Left cardiac atrium (tissue), 4 donors: ENCODE measurements around the gene KRTAP15-1. TPM values are rescaled to one million over a fixed set of nuclear protein-coding genes. Genes with fewer than 3 reads are reported as not detected.

ENCODE experiments used
- ATAC-seq, 2 donors: fragments of 200-7000 bp; cut with Tn5 transposase; one replicate each; pipeline ENCODE4 v1.9.1; 2020; ENCODE audit warnings: mild to moderate bottlenecking in 2 of 2, moderate library complexity in 2 of 2
- DNase-seq: peaks from one replicate; pipeline ENCODE4 v3.0.0-alpha.2; 2020
- intact Hi-C, 2 donors: fragments of 100-400 bp; cut with DNase I; formaldehyde crosslinking; loops; one replicate each; pipeline versions ENCODE4 v1.14.1 to v1.15.1; 2022 to 2023
- long read RNA-seq: library from polyadenylated mRNA; unstranded; transcript quantifications from one replicate; pipeline ENCODE4 v2.0.0, GENCODE V29; 2021
- total RNA-seq, 2 donors: library from RNA; stranded (reverse); fragmentation: NEBNext Ultra II Directional; extraction: Animal tissue kit (Norgen Biotek cat#: 25700); gene quantifications; one replicate each; pipeline ENCODE4 v1.2.1, GENCODE V29; 2021
- donor health status: DM: no; HTN: yes; CAD: no.
- donor health status: DM: no; HTN: yes; CAD: no; lungs with severe emphysema.
- donor health status: DM: yes; HTN: yes; CAD: no.
- donor health status: Dilated cardiomyopathy.

KRTAP15-1 gene, protein sequence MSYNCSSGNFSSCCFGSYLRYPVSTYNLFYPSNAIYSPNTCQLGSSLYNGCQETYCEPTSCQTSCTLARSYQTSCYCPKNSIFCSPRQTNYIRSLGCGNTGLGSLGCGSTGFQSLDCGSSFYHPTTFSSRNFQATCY
- not detected for total RNA-seq
- long read RNA-seq: 0 reads

DNA sequence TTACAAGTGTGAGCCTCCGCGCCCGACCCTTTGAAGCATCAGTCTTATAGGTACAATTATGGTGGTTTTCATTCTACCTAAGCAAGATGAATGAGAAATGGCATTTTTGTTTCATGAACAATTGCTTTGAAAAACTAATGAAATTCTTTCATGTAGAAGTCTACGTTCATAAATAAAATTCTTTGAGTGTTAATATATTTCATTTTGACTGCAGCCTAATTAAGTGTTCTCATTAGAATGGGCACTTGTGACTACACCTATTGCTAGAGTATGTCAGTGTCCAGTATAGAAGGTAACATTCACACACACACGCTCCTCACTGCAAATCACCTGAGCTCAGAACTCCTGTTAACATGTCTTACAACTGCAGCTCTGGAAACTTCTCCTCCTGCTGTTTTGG, at the start of gene KRTAP15-1:
Gene KRTAP15-1 (plus strand): TSS at position 301 of the 400 bp plus-strand sequence. CDS start 53 bp downstream, at position 354.
- ATAC-seq (no peak), DNase-seq (no peak)
- intact Hi-C loops: loop anchor here (5.0 to 10.0 kb wide), 3 partner anchors 285 to 647 kb away; no protein-coding TSS in a partner anchor

DNA sequence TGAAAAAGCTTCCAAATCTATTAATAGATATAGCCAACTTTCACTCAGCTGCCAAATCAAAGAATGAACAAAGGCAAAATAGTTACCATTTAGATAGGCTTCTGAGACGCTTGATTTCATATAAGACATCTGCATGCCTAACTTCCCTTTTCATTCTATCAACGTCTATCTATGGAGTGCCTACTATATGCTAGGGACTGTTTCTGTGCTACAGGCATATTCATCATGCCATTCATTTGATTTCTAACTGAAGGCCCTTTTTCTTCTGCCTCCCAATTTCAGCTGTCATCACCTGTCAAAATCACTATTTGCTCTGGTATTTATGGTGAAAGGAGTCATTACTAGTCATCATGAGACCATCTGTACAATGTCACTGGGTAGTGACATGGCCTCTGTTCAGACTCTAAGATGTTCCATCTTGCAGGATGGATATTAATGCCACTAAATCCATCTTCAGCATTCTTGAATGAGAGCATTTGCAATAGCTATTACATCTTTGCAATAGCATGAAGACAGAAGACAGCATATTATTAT, 48.5 kb upstream of the KRTAP15-1 start:
- DNase-seq (no peak), ATAC-seq (peak; percentile 53 to 77)
- intact Hi-C loops: no loop called here

DNA sequence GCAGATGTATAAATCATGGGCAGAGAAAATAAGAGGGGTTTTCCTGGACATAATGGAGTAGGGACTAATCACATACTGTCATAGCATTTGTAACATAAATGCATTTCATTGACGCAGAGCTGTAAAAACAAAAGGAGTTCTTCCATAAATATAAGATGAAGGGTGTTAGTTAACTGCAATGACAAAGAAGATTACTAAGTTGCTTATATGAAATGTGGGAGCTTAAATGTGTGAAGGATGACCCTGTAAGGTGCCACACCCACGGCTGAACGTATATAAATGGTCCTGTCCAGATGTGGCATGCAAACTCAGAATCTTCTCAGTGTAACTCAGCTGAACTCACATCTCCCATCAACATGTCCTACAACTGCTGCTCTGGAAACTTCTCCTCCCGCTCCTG, 44.3 kb upstream of the KRTAP15-1 start, which contains the start of gene KRTAP13-1:
Gene KRTAP13-1 (plus strand): TSS at position 301 of the 400 bp plus-strand sequence. CDS start 56 bp downstream, at position 357.
- intact Hi-C loops: no loop called here
- DNase-seq (no peak), ATAC-seq (no peak)

DNA sequence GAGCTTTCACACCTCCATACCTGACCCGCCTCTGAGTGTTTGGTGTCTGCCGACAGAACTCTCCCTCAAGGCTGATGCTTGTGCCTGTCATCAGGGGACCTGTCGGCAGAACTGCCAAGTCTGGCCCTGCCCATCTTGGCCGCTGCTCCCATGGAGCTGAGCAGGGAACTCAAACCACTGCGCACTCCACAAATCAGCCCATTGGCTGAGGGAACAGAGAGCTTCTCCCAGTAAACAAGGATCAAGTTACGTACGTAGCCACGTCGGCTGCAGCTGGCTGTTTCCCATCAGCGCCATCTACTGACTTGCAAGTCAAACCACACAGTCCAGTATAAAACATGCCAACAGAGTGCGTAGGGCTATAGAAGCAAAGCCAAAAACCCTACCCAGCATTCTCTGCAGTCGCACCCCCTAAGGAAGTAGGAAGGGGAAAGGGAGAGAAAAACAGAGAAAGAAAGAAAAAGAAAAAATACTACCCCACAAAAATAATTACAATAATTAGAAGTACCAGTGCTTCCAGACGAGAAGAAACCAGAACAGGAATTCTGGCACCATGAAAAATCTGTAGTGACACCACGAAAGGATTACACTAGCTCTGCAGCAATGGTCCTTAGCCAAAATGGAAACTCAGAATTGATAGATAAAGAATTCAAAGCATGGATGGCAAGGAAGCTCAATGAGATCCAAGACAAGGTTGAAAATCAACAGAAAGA, 31.1 kb upstream of the KRTAP15-1 start:
- ATAC-seq (peak; percentile 91), DNase-seq (peak; percentile 26)
- intact Hi-C loops: no loop called here

DNA sequence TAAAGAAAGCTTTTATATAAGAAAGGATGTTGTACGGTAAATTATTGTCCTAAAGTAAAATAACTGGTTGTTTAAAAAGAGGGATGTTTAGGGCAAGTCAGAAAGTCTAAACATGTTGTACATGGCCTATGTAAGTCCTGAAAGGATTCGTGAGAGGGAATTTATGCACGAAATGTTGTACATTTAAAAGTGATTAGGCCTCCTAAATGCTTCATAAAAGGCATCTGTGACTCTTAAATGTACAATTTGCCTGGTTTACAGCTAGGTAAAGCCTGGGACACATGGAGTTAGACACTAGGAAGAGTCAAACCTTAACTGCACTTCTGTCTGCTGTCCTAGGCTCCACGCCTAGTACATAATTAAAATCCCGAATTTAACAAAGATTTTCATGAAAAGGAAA, 24.1 kb upstream of the KRTAP15-1 start:
- DNase-seq (no peak), ATAC-seq (no peak)
- intact Hi-C loops: no loop called here

DNA sequence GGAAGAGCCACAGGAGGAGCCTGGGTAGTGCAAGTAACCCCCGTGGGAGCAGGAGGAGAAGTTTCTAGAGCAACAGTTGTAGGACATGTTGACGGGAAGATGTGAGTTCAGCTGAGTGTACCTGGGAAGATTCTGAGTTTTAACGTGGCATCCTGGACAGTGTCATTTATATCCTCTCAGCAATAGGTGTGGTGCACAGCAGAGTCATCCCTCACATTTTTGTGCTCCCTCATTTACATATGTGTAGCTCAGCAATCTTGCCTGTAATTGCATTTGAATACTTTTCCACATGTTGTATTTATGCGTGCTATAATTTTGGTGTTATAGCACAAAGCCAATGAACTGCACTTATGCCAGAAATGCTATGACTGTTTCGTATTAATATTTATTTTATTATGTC, 14.2 kb upstream of the KRTAP15-1 start, which contains the start of gene KRTAP13-3:
Gene KRTAP13-3 (minus strand): TSS at position 101 of the 400 bp plus-strand sequence. CDS start 14 bp downstream, at position 87.
- DNase-seq: no peak
- no peak for ATAC-seq
- intact Hi-C loops: no loop called here

DNA sequence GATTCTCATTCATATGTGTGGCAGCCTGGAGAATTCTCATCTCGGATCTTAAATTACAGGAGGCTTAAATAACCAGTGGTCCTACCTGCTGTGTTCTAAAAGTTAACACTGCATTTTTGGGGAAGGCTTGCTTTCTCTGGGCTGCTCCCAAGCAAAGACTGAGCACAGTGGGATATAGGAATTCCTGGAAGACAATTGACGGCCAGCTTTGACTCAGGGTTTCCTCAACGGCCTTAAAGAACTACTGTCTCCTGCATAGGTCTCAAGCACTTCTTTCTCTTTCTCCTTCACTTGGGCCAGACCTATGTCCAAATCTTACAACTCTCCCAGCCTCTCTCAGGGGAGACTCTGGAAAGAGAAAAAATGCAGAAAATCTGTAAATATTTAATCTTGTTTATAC, 13.3 kb upstream of the KRTAP15-1 start:
- intact Hi-C loops: no loop called here
- no peak for ATAC-seq

DNA sequence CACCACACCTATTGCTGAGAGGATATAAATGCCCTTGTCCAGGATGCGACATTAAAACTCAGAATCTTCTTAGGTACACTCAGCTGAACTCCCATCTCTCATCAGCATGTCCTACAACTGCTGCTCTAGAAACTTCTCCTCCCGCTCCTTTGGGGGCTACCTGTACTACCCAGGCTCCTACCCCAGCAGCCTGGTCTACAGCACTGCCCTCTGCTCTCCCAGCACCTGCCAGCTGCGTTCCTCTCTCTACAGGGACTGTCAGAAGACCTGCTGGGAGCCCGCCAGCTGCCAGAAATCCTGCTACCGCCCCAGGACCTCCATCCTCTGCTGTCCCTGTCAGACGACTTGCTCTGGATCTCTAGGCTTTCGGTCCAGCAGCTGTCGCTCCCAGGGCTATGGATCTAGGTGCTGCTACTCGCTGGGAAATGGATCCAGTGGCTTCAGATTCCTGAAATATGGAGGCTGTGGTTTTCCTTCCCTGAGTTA, 9.9 kb upstream of the KRTAP15-1 start, which contains the start of gene KRTAP13-4:
Gene KRTAP13-4 (plus strand): TSS at position 51 of the 486 bp plus-strand sequence. CDS start 56 bp downstream, at position 107.
- DNase-seq (no peak), ATAC-seq (no peak)
- intact Hi-C loops: loop anchor here in 1 of 2 donors (5.0 to 10.0 kb wide), 2 partner anchors 93 to 385 kb away; partner anchors contain the start of gene KRTAP27-1

More for the DNA sequence above, 13.3 kb upstream of the KRTAP15-1 start:
- DNase-seq: no peak

DNA sequence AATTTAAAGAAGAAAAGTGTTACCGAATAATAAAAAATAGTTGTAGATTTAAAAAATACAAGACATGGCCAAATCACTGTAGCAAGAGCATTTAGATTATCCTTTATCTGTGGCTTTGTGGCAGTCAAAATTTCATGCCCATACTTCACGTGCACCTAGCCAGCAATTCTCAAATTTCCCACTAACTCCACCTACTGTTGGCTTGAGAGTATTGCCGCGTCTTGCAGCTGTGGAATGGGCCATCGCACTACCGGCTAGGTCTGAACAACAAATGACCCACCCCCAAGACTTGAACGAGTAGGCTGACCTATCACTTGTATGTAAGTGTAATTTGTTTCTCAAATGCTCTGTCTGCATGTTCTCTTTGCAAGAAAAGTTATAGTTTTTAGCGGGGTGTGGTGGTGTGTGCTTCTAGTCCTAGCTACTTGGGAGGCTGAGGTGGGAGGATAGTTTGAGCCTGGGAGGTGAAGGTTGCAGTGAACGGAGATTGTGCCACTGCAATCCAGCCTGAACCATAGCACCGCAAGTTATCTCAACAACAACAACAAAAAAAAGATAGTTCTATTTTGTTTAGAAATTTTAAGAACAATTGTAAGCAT, 5.9 kb upstream of the KRTAP15-1 start:
- DNase-seq (no peak), ATAC-seq (peak in 1 of 2 donors; percentile 54)
- intact Hi-C loops: loop anchor here in 1 of 2 donors (5.0 to 10.0 kb wide), 2 partner anchors 97 to 389 kb away; partner anchors contain the start of gene KRTAP27-1

DNA sequence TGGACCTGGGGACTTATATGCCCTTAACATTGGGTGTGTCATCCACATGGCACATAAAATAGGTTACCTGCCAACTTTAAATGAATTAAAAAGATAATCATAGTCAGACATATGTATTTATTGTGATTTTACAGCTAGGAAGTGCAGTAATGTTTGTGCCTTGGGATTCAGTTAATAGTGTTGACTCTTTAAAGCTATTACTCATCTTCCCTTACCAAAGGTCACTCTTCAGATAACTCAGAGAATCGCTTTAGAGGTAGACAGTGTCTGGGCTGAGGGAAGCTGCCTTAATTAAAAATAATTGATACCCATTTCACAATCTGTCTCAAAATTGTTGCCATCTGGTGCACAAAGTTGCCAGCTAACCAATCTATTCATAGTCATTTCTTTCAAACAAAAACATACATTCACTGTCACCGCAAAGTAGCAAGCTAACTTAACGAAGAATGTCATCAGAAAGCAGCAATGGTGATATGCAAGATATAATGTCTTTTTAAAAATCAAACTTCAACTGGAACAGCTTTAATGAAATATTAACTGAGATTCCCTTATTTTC, 3.0 kb upstream of the KRTAP15-1 start:
- intact Hi-C loops: loop anchor here in 1 of 2 donors (10.0 kb wide), 1 partner anchor 392 kb away; no protein-coding TSS in a partner anchor
- ATAC-seq: no peak
- DNase-seq: no peak

DNA sequence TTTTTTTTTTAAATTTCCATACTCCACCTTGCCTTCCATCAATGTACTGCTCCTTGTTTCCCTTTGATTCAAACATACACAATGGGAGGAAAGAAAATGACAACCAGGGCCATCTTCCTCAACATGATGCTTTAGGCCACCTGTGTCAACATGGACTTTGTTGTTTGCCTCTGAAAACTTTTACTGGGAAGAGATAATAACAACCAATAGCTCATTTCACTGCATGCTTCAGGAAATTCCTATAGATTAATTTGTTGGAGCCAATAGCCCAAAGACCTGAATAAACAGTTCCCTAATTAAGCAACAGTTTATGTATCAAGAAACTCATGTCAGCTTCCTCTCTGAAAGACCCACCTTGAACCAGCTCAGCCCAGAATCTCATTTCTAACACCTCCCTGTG, 3.2 kb downstream of the KRTAP15-1 start:
- ATAC-seq (no peak), DNase-seq (no peak)
- intact Hi-C loops: loop anchor here (5.0 to 10.0 kb wide), 2 partner anchors 282 to 644 kb away; no protein-coding TSS in a partner anchor

DNA sequence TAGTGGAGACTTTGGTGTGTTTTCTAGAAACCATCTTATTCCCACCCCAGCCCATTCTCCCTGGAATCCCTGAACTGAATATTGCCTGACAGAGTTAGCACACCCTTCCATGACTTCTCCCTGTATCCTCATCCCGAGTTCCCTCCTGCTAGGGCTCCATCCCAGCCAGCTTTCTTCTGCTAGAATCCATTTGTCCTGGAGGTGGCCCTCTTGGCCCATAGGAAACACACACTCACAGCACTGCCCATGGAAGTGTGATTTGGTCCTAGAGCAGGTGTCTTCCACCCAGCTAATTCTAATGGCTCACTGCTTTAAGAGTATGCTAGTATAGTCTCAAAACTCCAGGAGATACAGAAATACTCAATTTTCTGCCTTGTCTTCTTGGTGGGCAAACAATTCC, 4.1 kb downstream of the KRTAP15-1 start:
- DNase-seq: no peak

DNA sequence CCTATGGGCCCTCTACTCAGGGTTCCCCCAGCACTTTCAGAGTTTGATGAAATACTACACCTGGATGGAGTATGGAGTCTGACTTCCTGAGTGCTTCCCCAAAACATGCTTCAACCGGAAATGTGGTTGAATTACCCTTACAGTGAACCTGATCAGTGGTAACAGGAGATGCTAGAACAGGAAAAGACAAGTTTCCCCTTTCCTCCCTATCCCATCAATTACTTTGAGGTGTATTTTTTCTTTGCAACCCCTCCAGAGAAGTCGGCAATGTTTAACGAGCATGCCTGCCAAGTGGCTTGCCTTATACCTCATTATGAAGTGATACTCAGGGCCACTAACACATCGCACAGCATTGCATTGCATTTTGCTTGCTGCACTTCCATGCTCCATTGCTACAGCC, 7.0 kb downstream of the KRTAP15-1 start:
- ATAC-seq: no peak
- intact Hi-C loops: loop anchor here in 1 of 2 donors (10.0 kb wide), 1 partner anchor 278 kb away; no protein-coding TSS in a partner anchor

More for the DNA sequence above, 4.1 kb downstream of the KRTAP15-1 start:
- no peak for ATAC-seq
- intact Hi-C loops: loop anchor here (2.0 to 10.0 kb wide), 3 partner anchors 281 to 643 kb away; no protein-coding TSS in a partner anchor

DNA sequence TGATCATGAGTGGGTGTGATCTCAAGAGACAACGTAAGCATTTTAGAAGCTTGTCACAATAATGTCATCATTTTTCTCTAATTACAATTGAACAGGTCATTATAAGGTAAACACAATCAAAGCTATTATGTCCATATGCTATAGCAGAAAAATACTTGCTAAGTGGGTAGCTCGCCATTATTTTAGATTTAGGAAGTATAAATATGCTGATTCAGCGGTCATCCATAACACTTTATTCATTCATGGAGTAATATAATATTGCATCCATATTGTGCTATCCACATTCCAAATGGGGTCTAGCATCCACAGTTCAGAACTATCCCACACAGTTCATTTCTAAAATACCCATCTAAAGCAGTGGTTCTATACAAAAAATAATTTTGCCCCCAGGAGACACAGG, 8.4 kb downstream of the KRTAP15-1 start:
- ATAC-seq (no peak), DNase-seq (no peak)
- intact Hi-C loops: loop anchor here in 1 of 2 donors (10.0 kb wide), 1 partner anchor 276 kb away; no protein-coding TSS in a partner anchor

More for the DNA sequence above, 7.0 kb downstream of the KRTAP15-1 start:
- DNase-seq: no peak

DNA sequence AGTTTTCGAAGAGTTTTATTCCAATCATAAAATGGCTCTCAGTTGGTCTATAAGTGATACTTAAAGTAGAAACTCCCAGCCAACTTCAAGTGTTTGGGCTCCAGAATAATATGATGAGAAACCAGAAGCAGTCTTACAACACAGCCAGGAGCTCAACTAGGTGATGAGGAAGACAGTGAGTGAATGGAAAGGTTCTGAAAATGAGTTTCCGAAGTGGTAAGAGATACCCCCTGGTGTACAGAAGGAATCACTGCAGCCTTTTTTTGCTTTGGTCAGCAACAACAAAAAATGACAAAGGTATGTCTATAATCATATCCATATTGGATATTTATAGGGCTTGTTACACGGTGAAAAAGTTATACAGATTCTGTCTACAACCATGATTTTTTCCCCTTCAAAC, 23.6 kb downstream of the KRTAP15-1 start:
- intact Hi-C loops: no loop called here
- no peak for DNase-seq
- ATAC-seq: no peak

DNA sequence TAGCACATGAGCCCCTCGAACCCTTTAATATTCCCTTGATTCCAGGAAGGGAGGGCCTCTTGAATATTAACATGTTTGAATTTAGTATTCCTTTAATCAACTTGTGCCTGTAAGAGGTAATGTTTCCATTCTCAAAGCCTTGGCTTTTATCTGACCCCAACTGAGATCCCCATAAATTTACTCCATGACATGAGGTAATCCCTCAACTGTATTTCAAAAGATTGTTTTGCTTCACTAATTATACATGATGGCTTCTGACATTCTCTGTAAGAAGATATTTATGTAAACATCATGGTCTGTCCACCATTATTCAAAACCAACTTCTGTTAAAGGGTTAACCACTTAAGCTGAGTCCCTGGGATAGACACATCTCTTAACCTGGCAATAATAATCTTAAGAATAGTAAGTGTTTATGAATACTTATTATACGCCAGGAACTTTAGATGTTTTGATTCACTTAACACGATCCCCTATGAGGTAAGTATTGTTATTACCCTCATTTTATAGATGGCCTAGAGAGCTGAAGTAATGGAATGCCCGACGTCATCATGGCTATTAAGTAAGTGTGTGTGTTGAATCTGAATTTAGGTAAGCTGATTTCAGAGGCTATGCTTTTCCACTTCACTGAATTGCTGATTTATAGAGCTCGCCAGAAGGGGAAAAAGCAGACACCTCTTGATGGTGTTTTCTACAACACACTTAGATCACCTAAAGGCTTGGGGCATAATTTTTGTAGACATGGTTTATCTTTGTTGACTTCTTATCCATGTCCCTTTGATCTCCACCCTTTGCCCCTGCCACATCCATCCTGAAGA, 29.0 kb downstream of the KRTAP15-1 start:
- DNase-seq (no peak), ATAC-seq (no peak)
- intact Hi-C loops: no loop called here

DNA sequence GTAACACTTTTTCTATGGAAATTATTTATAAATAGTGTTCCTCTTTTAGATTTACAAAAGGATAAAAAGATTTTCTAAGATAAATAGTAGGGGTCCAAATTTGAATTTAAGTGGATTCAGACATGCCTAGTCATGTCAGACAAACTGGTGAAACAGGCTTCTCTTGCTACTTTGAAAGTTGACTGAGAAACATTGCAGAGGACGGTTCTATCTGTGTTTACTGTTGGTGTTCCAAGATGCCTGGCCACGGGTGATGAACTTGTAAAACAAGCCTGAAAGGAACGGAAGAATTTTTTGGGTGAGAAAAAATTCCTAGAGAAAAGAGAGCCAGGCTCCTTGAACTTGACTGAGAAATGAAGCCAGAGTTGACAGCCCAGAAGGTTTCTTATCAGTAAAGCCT, 37.9 kb downstream of the KRTAP15-1 start:
- ATAC-seq: no peak

DNA sequence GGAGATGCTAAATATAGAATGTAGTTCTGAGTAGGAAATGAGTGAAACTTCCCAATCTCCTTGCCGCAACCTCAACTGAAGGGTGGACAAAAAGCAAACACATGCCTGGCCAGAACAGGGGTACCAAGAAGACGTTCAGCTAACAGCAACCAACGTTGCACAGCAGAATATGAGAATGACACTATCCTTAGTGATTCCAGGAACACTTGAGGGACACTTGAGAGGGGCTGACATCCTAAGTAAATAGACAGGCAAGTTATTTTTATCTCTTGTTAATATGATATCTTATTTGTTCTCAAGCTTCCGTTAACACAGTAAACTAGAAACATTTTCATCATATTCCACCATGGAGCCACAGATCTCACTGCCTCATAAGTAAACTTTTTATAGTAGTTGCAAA, 39.2 kb downstream of the KRTAP15-1 start:
- ATAC-seq (peak; percentile 27 to 52), DNase-seq (no peak)
- intact Hi-C loops: loop anchor here in 1 of 2 donors (5.0 kb wide), 1 partner anchor 88 kb away; no protein-coding TSS in a partner anchor

More for the DNA sequence above, 37.9 kb downstream of the KRTAP15-1 start:
- intact Hi-C loops: loop anchor here in 1 of 2 donors (5.0 kb wide), 1 partner anchor 89 kb away; no protein-coding TSS in a partner anchor
- DNase-seq: no peak
